ENCODE data around the gene TUBA1C. TPM values are rescaled to one million over a fixed set of nuclear protein-coding genes. Genes with fewer than 3 reads are reported as not detected.
A peak's percentile ranks its signal among the peaks of the same experiment; 100 is the strongest.

Gene TUBA1C
- total and polyA plus RNA-seq, 10 of the 15 experiments (the other 5 are each of a cell fraction or from before 2014, with no cell fraction given) = 285 to 1,003 (median 441) TPM

GRCh38 chr12:49264466-49264872 is 413 bp upstream of the TUBA1C start:
- SMC1A ChIA-PET (ENCODE audit: uncharacterized antibody, unreplicated experiment) = interaction anchor here (1.2 kb wide), 1 partner anchor 131 kb away, joined by 3 read pairs; no protein-coding TSS in a partner anchor
- in situ Hi-C loops (cut with MboI) (no loop called here), intact Hi-C loops (cut with micrococcal nuclease; ENCODE audit: unreplicated experiment) (loop anchor here (2.0 kb wide), 1 partner anchor 30 kb away; no protein-coding TSS in a partner anchor)
- peaks cover 0 to 9% of the 10 kb centered on the region in 2 experiments; a peak in 2 of 4 replicates for H3K36me3 ChIP-seq (ENCODE audit: control insufficient read depth in 2 of 2, insufficient read depth in 2 of 2, low read length in 1 of 2)
- H3K27ac ChIP-seq (ENCODE audit: control insufficient read depth, insufficient read depth) = peak overlapping the region; percentile 93
- H3K4me3 ChIP-seq = peak overlapping the region; percentile 96
- TSS peak; percentile 92 for BruUV-seq (replicated peaks)
- DNase-seq (ENCODE audit: low read depth, low spot score) (no peak), FAIRE-seq (no peak), ATAC-seq (peak; percentile 59)
- H3K9ac ChIP-seq (ENCODE audit: control insufficient read depth, insufficient read depth, low read length) = peak overlapping the region; percentile 99
- 1% methylated on average over 25 of the region's 35 CpGs for WGBS (ENCODE audit: insufficient coverage, insufficient replicate concordance, low lambda C conversion rate, missing lambda C conversion rate)
- H3K4me1 ChIP-seq (ENCODE audit: control insufficient read depth, insufficient read depth, low read length) = peaks cover 14% of the 10 kb centered on the region
- H3K79me2 ChIP-seq (ENCODE audit: control insufficient read depth, insufficient read depth, low read length) = peaks cover 47% of the 10 kb centered on the region
- peak overlapping the region; percentile 83 for H3K4me2 ChIP-seq (ENCODE audit: control insufficient read depth, insufficient read depth)
- no peaks in the 10 kb centered on the region for H3K9me3 ChIP-seq (replicated peaks; ENCODE audit: control insufficient read depth, insufficient read depth, low read length)
- no peaks in the 10 kb centered on the region for H3K27me3 ChIP-seq (replicated peaks in 1 of 2; ENCODE audit: control insufficient read depth in 2 of 2, insufficient read depth in 2 of 2, low read length in 1 of 2)
- H4K20me1 ChIP-seq (ENCODE audit: control insufficient read depth, insufficient read depth) = no peaks in the 10 kb centered on the region; the same call in 1 of the 2 replicates
- CTCF ChIA-PET = interaction anchor here (0.9 to 1.5 kb wide), 2 partner anchors 29 to 412 kb away, joined by 4 to 5 read pairs; partner anchors contain the start of gene DDX23
- RAD21 ChIA-PET (ENCODE audit: unreplicated experiment) = interaction anchor here (1.8 kb wide), 1 partner anchor 133 kb away, joined by 7 read pairs; the partner anchor contains the start of gene TUBA1B
- POLR2A ChIA-PET = interaction anchor here (0.5 to 2.0 kb wide), 8 partner anchors 29 to 307 kb away, joined by 3 to 10 read pairs (median 3); partner anchors contain the start of genes ARF3 and TUBA1B
- H2AFZ ChIP-seq (ENCODE audit: control insufficient read depth, low read depth, low read length) = peak overlapping the region; percentile 81
- TF ChIP-seq IKZF1 (conservative IDR thresholded peaks at IDR 0.05) = peak; percentile 73
- peak; percentile 72 to 77; a peak in 3 of 4 replicates for TF ChIP-seq IKZF2 (IDR thresholded peaks at IDR 0.05)
- TF ChIP-seq NR2C2 (IDR thresholded peaks at IDR 0.05; ENCODE audit: borderline replicate concordance, control insufficient read depth, insufficient read length, low read depth) = no peak
- no peak for TF ChIP-seq RELA (IDR thresholded peaks at IDR 0.05; ENCODE audit: borderline replicate concordance, partially characterized antibody)
- peak; percentile 69 for TF ChIP-seq DPF2 (IDR thresholded peaks at IDR 0.05)
- TF ChIP-seq SKIL (IDR thresholded peaks at IDR 0.05; ENCODE audit: low read depth, poor library complexity, severe bottlenecking) = no peak
- TF ChIP-seq ESRRA (IDR thresholded peaks at IDR 0.05; ENCODE audit: low read length) = no peak
- TF ChIP-seq ELK1 (IDR thresholded peaks at IDR 0.05; ENCODE audit: low read depth, low read length) = 0 out of 2 replicates have a peak, but pooled peaks have one; percentile 1
- peak; percentile 56; the same call in 1 of the 2 replicates for TF ChIP-seq NKRF (conservative IDR thresholded peaks at IDR 0.05)
- no peak for TF ChIP-seq HDAC2 (IDR thresholded peaks at IDR 0.05)
- TF ChIP-seq ZBTB40 (IDR thresholded peaks at IDR 0.05; ENCODE audit: borderline replicate concordance) = no peak
- TF ChIP-seq ZNF217 (IDR thresholded peaks at IDR 0.05) = 0 out of 2 replicates have a peak, but pooled peaks have one; percentile 51
- TF ChIP-seq LARP7 (IDR thresholded peaks at IDR 0.05) = peak; percentile 83
- no peak for TF ChIP-seq MTA3 (IDR thresholded peaks at IDR 0.05; ENCODE audit: borderline replicate concordance, low read length)
- TF ChIP-seq NFXL1 (IDR thresholded peaks at IDR 0.05; ENCODE audit: borderline replicate concordance) = peak; percentile 97

Measured in GM12878 (cell line).